H9 (cell line): ENCODE measurements around the gene GATA5. TPM values are rescaled to one million over a fixed set of nuclear protein-coding genes. Genes with fewer than 3 reads are reported as not detected.

Source experiments
- DNase-seq: peaks from one replicate; pipeline ENCODE4 v3.0.0-alpha.2; 2017
- H2AFZ ChIP-seq: one replicate; pipeline ENCODE4 v1.6.1; 2013; ENCODE audit warnings: mild to moderate bottlenecking, low read length, control low read depth, moderate library complexity
- H2AK5ac ChIP-seq: 2 replicates; pipeline ENCODE4 v1.6.1; 2013; ENCODE audit warnings: low read length, control low read depth, mixed read lengths; ENCODE audit not compliant: insufficient read length
- H2BK120ac ChIP-seq: one replicate; pipeline ENCODE4 v1.6.1; 2013; ENCODE audit warnings: low read depth, mild to moderate bottlenecking, low read length, control low read depth, inconsistent platforms; ENCODE audit not compliant: poor library complexity, severe bottlenecking
- H2BK12ac ChIP-seq: 2 replicates; pipeline ENCODE4 v1.6.1; 2013; ENCODE audit warnings: low read length, control low read depth, mixed read lengths, low read depth; ENCODE audit not compliant: insufficient read length
- H2BK15ac ChIP-seq: 2 replicates; pipeline ENCODE4 v1.6.1; 2013; ENCODE audit warnings: low read depth, low read length, control low read depth
- H2BK20ac ChIP-seq: one replicate; pipeline ENCODE4 v1.6.1; 2013; ENCODE audit warnings: low read depth, mild to moderate bottlenecking, low read length, control low read depth, inconsistent platforms; ENCODE audit not compliant: poor library complexity, severe bottlenecking
- H2BK5ac ChIP-seq: 2 replicates; pipeline ENCODE4 v1.6.1; 2013; ENCODE audit warnings: low read length, control low read depth, mixed read lengths; ENCODE audit not compliant: insufficient read length
- H3K14ac ChIP-seq: 2 replicates; pipeline ENCODE4 v1.6.1; 2013; ENCODE audit warnings: low read length, control low read depth; ENCODE audit not compliant: insufficient read depth
- H3K18ac ChIP-seq: 2 replicates; pipeline ENCODE4 v1.6.1; 2013; ENCODE audit warnings: low read depth, mild to moderate bottlenecking, mixed read lengths, low read length, control low read depth; ENCODE audit not compliant: insufficient read length
- H3K23ac ChIP-seq: 2 replicates; pipeline ENCODE4 v1.6.1; 2013; ENCODE audit warnings: low read length, control low read depth, mixed read lengths, low read depth; ENCODE audit not compliant: insufficient read length
- H3K23me2 ChIP-seq: 2 replicates; pipeline ENCODE4 v1.6.1; 2013; ENCODE audit warnings: low read depth, mild to moderate bottlenecking, mixed read lengths, low read length, control low read depth; ENCODE audit not compliant: insufficient read length, poor library complexity, severe bottlenecking
- H3K27ac ChIP-seq: 2 replicates; pipeline ENCODE4 v1.5.1; 2013; ENCODE audit warnings: low read length, control low read depth, mixed read lengths, low read depth; ENCODE audit not compliant: insufficient read length
- H3K27me3 ChIP-seq: 2 replicates; pipeline ENCODE4 v1.6.1; 2013; ENCODE audit warnings: low read length, control low read depth, inconsistent platforms; ENCODE audit not compliant: insufficient read depth
- H3K4ac ChIP-seq: 2 replicates; pipeline ENCODE4 v1.6.1; 2013; ENCODE audit warnings: low read depth, mild to moderate bottlenecking, control low read depth, inconsistent platforms, low read length, moderate library complexity
- H3K4me1 ChIP-seq: 2 replicates; pipeline ENCODE4 v1.6.1; 2013; ENCODE audit warnings: low read length, control low read depth, inconsistent platforms; ENCODE audit not compliant: insufficient read depth
- H3K4me2 ChIP-seq: 2 replicates; pipeline ENCODE4 v1.6.1; 2013; ENCODE audit warnings: low read length, control low read depth, mixed read lengths; ENCODE audit not compliant: insufficient read length, insufficient read depth
- H3K56ac ChIP-seq: 2 replicates; pipeline ENCODE4 v1.6.1; 2013; ENCODE audit warnings: low read depth, mild to moderate bottlenecking, mixed read lengths, low read length, control low read depth; ENCODE audit not compliant: insufficient read length
- H3K79me1 ChIP-seq: 2 replicates; pipeline ENCODE4 v1.6.1; 2013; ENCODE audit warnings: low read depth, mild to moderate bottlenecking, moderate library complexity, low read length, control low read depth, inconsistent platforms; ENCODE audit not compliant: insufficient read depth, poor library complexity, severe bottlenecking
- H3K79me2 ChIP-seq: 2 replicates; pipeline ENCODE4 v1.6.1; 2013; ENCODE audit warnings: low read length, control low read depth, inconsistent platforms; ENCODE audit not compliant: insufficient read depth
- H3K9ac ChIP-seq: 2 replicates; pipeline ENCODE4 v1.6.1; 2013; ENCODE audit warnings: low read length, control low read depth, mixed read lengths; ENCODE audit not compliant: insufficient read length; ENCODE audit errors: extremely low read depth
- H3K9me3 ChIP-seq: one replicate; pipeline ENCODE4 v1.6.1; 2013; ENCODE audit warnings: low read depth, low read length, inconsistent platforms; ENCODE audit not compliant: control insufficient read depth
- H3T11ph ChIP-seq: one replicate; pipeline ENCODE4 v1.6.1; 2013; ENCODE audit warnings: mild to moderate bottlenecking, low read length, control low read depth, inconsistent platforms
- H4K20me1 ChIP-seq: one replicate; pipeline ENCODE4 v1.6.1; 2013; ENCODE audit not compliant: control insufficient read depth, insufficient read length, insufficient read depth
- H4K5ac ChIP-seq: 2 replicates; pipeline ENCODE4 v1.6.1; 2013; ENCODE audit warnings: low read depth, mild to moderate bottlenecking, mixed read lengths, low read length, control low read depth; ENCODE audit not compliant: insufficient read length
- H4K8ac ChIP-seq: replicated peaks from 2 replicates; pipeline ENCODE4 v1.6.1; 2013; ENCODE audit warnings: low read length, control low read depth, mixed read lengths, low read depth; ENCODE audit not compliant: insufficient read length
- H4K91ac ChIP-seq: 2 replicates; pipeline ENCODE4 v1.6.1; 2013; ENCODE audit warnings: low read depth, mild to moderate bottlenecking, moderate library complexity, mixed read lengths, low read length, control low read depth; ENCODE audit not compliant: insufficient read length
- H3K27ac Mint-ChIP-seq, 3 experiments: 2 replicates in 2 of 3; 3 replicates in 1 of 3; pipeline ENCODE4 v1.8.0; 2020 to 2021; ENCODE audit warnings: mixed read lengths in 3 of 3, mild to moderate bottlenecking in 1 of 3, moderate library complexity in 1 of 3
- H3K27me3 Mint-ChIP-seq: 2 replicates; pipeline ENCODE4 v1.8.0; 2021; ENCODE audit warnings: low read depth, mild to moderate bottlenecking, moderate library complexity, mixed read lengths
- H3K36me3 Mint-ChIP-seq, 3 experiments: 2 replicates in 2 of 3; 3 replicates in 1 of 3; pipeline ENCODE4 v1.8.0; 2020 to 2021; ENCODE audit warnings: low read depth in 3 of 3, mixed read lengths in 3 of 3; ENCODE audit not compliant: insufficient read depth in 1 of 3
- H3K4me1 Mint-ChIP-seq, 2 experiments: 2 replicates each; pipeline ENCODE4 v1.8.0; 2020; ENCODE audit warnings: mixed read lengths in 2 of 2
- H3K4me3 Mint-ChIP-seq, 2 experiments: 2 replicates in 1 of 2; 3 replicates in 1 of 2; pipeline ENCODE4 v1.8.0; 2020 to 2021; ENCODE audit warnings: mild to moderate bottlenecking in 2 of 2, mixed read lengths in 2 of 2, moderate library complexity in 1 of 2
- H3K9me3 Mint-ChIP-seq, 2 experiments: 2 replicates in 1 of 2; 3 replicates in 1 of 2; pipeline ENCODE4 v1.8.0; 2020; ENCODE audit warnings: mild to moderate bottlenecking in 2 of 2, mixed read lengths in 2 of 2, moderate library complexity in 1 of 2
- WGBS: extraction: QIAGEN DNeasy Blood & Tissue Kit; methylation state at CpG from one replicate; pipeline ENCODE4 v1.1.7; 2013; ENCODE audit warnings: missing lambda C conversion rate, low lambda C conversion rate, mixed read lengths; ENCODE audit not compliant: insufficient read length; ENCODE audit errors: extremely low coverage; 5-methylcytosine and 5-hydroxymethylcytosine counted together
- total RNA-seq: library from RNA; stranded (reverse); gene quantifications from 2 replicates; pipeline ENCODE4 v1.2.1, GENCODE V29; 2021
- TF ChIP-seq, protein P1 (sequence below): fragments of 200-600 bp; sonication (generic); conservative IDR thresholded peaks from 3 replicates; pipeline ENCODE4 v1.8.0; 2021; ENCODE audit warnings: antibody characterized with exemption, mild to moderate bottlenecking

Gene GATA5
- total RNA-seq, 1 experiment from 2014 or later: 0.24 TPM

DNA sequence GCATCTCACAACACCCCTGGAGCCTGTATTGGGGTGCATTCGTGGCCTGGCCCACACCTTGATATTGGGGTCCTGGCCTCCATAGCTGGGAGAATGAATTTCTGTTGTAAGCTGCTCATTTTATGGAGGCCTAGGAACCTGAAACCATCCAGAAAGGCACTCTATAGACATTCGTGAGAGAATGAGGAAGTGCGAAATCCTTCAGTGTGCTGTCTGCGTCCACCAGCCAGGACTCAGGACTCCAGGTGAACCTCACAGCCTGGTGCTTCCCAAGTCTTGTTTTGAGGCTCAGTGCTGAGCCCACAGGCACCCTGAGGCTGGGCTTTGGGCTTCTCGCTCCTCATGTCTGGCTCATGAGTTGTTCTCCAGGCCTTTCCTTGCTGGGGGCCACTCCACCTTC lies 36.6 kb downstream of the GATA5 start:
- peak overlapping the region in 1 of 3 experiments; percentile 55; a peak in 1 of 7 replicates for H3K27ac Mint-ChIP-seq
- H3K9ac ChIP-seq: no peak overlapping the region
- H3K4me1 Mint-ChIP-seq: peaks cover 0 to 2% of the 10 kb centered on the region in 2 experiments; a peak in 1 of 4 replicates
- H2BK20ac ChIP-seq: no peak overlapping the region
- no peaks in the 10 kb centered on the region for H3K27me3 ChIP-seq
- DNase-seq: no peak
- TF ChIP-seq, protein P1, sequence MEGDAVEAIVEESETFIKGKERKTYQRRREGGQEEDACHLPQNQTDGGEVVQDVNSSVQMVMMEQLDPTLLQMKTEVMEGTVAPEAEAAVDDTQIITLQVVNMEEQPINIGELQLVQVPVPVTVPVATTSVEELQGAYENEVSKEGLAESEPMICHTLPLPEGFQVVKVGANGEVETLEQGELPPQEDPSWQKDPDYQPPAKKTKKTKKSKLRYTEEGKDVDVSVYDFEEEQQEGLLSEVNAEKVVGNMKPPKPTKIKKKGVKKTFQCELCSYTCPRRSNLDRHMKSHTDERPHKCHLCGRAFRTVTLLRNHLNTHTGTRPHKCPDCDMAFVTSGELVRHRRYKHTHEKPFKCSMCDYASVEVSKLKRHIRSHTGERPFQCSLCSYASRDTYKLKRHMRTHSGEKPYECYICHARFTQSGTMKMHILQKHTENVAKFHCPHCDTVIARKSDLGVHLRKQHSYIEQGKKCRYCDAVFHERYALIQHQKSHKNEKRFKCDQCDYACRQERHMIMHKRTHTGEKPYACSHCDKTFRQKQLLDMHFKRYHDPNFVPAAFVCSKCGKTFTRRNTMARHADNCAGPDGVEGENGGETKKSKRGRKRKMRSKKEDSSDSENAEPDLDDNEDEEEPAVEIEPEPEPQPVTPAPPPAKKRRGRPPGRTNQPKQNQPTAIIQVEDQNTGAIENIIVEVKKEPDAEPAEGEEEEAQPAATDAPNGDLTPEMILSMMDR: no peak
- H3K4ac ChIP-seq: no peak overlapping the region
- H2AK5ac ChIP-seq: no peak overlapping the region
- H3K14ac ChIP-seq: no peak overlapping the region
- H4K91ac ChIP-seq: no peak overlapping the region
- no peaks in the 10 kb centered on the region for H3K79me1 ChIP-seq
- no peak overlapping the region for H2AFZ ChIP-seq
- peaks cover 0 to 2% of the 10 kb centered on the region in 2 experiments; a peak in 1 of 5 replicates for H3K9me3 Mint-ChIP-seq
- H3K27ac ChIP-seq: no peak overlapping the region
- H3K4me3 Mint-ChIP-seq: no peak overlapping the region
- H2BK12ac ChIP-seq: no peak overlapping the region
- no peak overlapping the region for H3K18ac ChIP-seq
- WGBS: no CpG with 5 or more reads among the region's 5 CpGs
- H3K23me2 ChIP-seq: no peaks in the 10 kb centered on the region
- no peak overlapping the region for H2BK15ac ChIP-seq
- H3K23ac ChIP-seq: no peak overlapping the region
- no peak overlapping the region for H4K5ac ChIP-seq
- H4K20me1 ChIP-seq: no peaks in the 10 kb centered on the region
- H3K9me3 ChIP-seq: no peaks in the 10 kb centered on the region
- no peak overlapping the region for H3K4me2 ChIP-seq
- H4K8ac ChIP-seq: no peak overlapping the region
- no peaks in the 10 kb centered on the region for H3K79me2 ChIP-seq
- no peak overlapping the region for H3K56ac ChIP-seq
- peaks cover 44% of the 10 kb centered on the region for H3K27me3 Mint-ChIP-seq
- no peak overlapping the region for H2BK5ac ChIP-seq
- H2BK120ac ChIP-seq: no peak overlapping the region
- H3T11ph ChIP-seq: no peak overlapping the region
- H3K4me1 ChIP-seq: no peaks in the 10 kb centered on the region
- no peaks in the 10 kb centered on the region; a peak in 1 of 7 replicates for H3K36me3 Mint-ChIP-seq
